ENCODE results near the gene TIMM29. TPM values are rescaled to one million over a fixed set of nuclear protein-coding genes. Genes with fewer than 3 reads are reported as not detected.

The TIMM29 gene
- total and polyA plus RNA-seq, 9 of the 15 experiments (the other 6 are each of a cell fraction or from before 2014, with no cell fraction given): 2.4 to 29.4 (median 16.3) TPM

- WGBS (ENCODE audit: insufficient coverage, low coverage, missing lambda C conversion rate): 96% methylated on average over 11 of the region's 16 CpGs
- H3K27ac ChIP-seq (ENCODE audit: extremely low read depth, low read depth, low read length): no peak overlapping the region
- no peak overlapping the region for H3K4me2 ChIP-seq (ENCODE audit: insufficient read depth, low read length)
- CTCF ChIA-PET (ENCODE audit: low intra/inter-chr PET ratio): no interaction called here
- in situ Hi-C loops (cut with MboI) (no loop called here), intact Hi-C loops (cut with micrococcal nuclease) (no loop called here)
- H3K9me1 ChIP-seq (ENCODE audit: control insufficient read depth, insufficient read depth, low read length): peaks cover 5% of the 10 kb centered on the region
- peaks cover 0 to 39% of the 10 kb centered on the region in 2 experiments; a peak in 1 of 5 replicates for H3K4me1 ChIP-seq (replicated peaks in 1 of 2; ENCODE audit: control insufficient read depth in 2 of 2, insufficient read depth in 2 of 2, low read length in 2 of 2)
- FAIRE-seq (no peak), ATAC-seq (no peak; the same call in 2 of the 3 replicates), DNase-seq (ENCODE audit: extremely low read depth in 1 of 4, low spot score in 3 of 4) (no peak)
- H3K79me2 ChIP-seq (ENCODE audit: control insufficient read depth, insufficient read depth, low read length): no peaks in the 10 kb centered on the region
- no peak for TF ChIP-seq LEF1 (IDR thresholded peaks at IDR 0.05)
- TF ChIP-seq POLR2B (IDR thresholded peaks at IDR 0.05; ENCODE audit: low read depth, partially characterized antibody): peak; percentile 10
- no peak for TF ChIP-seq RREB1 (CRISPR knock-in tag; IDR thresholded peaks at IDR 0.05)
- TF ChIP-seq POLR2G (IDR thresholded peaks at IDR 0.05; ENCODE audit: low read depth, low read length): peak; percentile 65
- no peaks in the 10 kb centered on the region for H4K20me1 ChIP-seq (replicated peaks; ENCODE audit: control insufficient read depth, insufficient read depth, low read length)
- no peaks in the 10 kb centered on the region for H3K9me3 ChIP-seq (replicated peaks; ENCODE audit: control insufficient read depth, insufficient read depth, low read depth, low read length)
- H2AFZ ChIP-seq (ENCODE audit: low read depth, low read length): no peak overlapping the region
- POLR2A ChIA-PET: interaction anchor here (0.5 to 0.6 kb wide), 2 partner anchors 10 to 246 kb away, joined by 3 read pairs; no protein-coding TSS in a partner anchor
- peaks cover 79% of the 10 kb centered on the region; the same call in 2 of the 3 replicates for H3K36me3 ChIP-seq (ENCODE audit: control insufficient read depth, insufficient read depth, low read length)
- H3K27me3 ChIP-seq (ENCODE audit: control insufficient read depth in 2 of 2, insufficient read depth in 2 of 2, low read length in 2 of 2): no peaks in the 10 kb centered on the region
- H3K9ac ChIP-seq (ENCODE audit: insufficient read depth in 1 of 2, low read depth in 2 of 2, low read length in 2 of 2): peak overlapping the region in 1 of 2 experiments; percentile 37; a peak in 1 of 4 replicates
- no TSS peak for BruUV-seq (replicated peaks)
- H3K4me3 ChIP-seq: no peak overlapping the region
Observed at GRCh38 chr19:10920781-10921180, 7.8 kb upstream of the TIMM29 start.

All from K562 (cell line).